Suprapubic skin (tissue), 3 donors: ENCODE measurements around the gene KRTAP5-1.

Experiments used
- CTCF ChIP-seq, 2 donors: fragments of 200-600 bp in 1 of 2; fragments of 450-650 bp in 1 of 2; sonication (generic) in 1 of 2; IDR thresholded peaks; one replicate each; pipeline ENCODE4 v1.5.1; 2016 to 2019; ENCODE audit warnings: antibody characterized with exemption in 2 of 2, mild to moderate bottlenecking in 1 of 2, moderate library complexity in 1 of 2
- EP300 ChIP-seq: sonication (generic); formaldehyde crosslinking; IDR thresholded peaks from one replicate; pipeline ENCODE4 v1.6.1; 2017; ENCODE audit warnings: antibody characterized with exemption
- POLR2A ChIP-seq, 2 donors: fragments of 450-650 bp; IDR thresholded peaks; one replicate each; pipeline ENCODE4 v1.6.1; 2017; ENCODE audit warnings: antibody characterized with exemption in 2 of 2, mild to moderate bottlenecking in 2 of 2, moderate library complexity in 2 of 2

- TF ChIP-seq CTCF (IDR thresholded peaks at IDR 0.05): no peak
- TF ChIP-seq EP300: no peak
- no peak for TF ChIP-seq POLR2A (IDR thresholded peaks at IDR 0.05)
Measured at GRCh38 chr11:1625541-1625940, 40.5 kb upstream of the KRTAP5-1 start.
